Natural killer cell (primary cell): ENCODE measurements around the gene C1orf94. TPM values are rescaled to one million over a fixed set of nuclear protein-coding genes. Genes with fewer than 3 reads are reported as not detected.

Source experiments
- ATAC-seq, 3 donors: fragments of 150-1000 bp in 2 of 3; fragments of 200-7000 bp in 1 of 3; cut with Tn5 transposase; 1 replicate in 1 of 3; 2 replicates in 2 of 3; pipeline ENCODE4 v1.10.0; 2021; ENCODE audit warnings: mild to moderate bottlenecking in 2 of 3, moderate library complexity in 2 of 3
- DNase-seq, 2 donors: peaks; one replicate each; pipeline versions ENCODE4 v3.0.0 to v3.0.0-alpha.2; 2013 to 2021; ENCODE audit warnings: mixed read lengths in 1 of 2
- H3K27ac ChIP-seq: one replicate; pipeline ENCODE4 v1.5.1; 2013; ENCODE audit warnings: mild to moderate bottlenecking, low read length
- H3K27me3 ChIP-seq: one replicate; pipeline ENCODE4 v1.6.1; 2013; ENCODE audit warnings: low read length; ENCODE audit not compliant: control insufficient read depth, insufficient read depth
- H3K36me3 ChIP-seq: one replicate; pipeline ENCODE4 v1.6.1; 2013; ENCODE audit warnings: low read length; ENCODE audit not compliant: control insufficient read depth, insufficient read depth
- H3K4me1 ChIP-seq: one replicate; pipeline ENCODE4 v1.6.1; 2013; ENCODE audit warnings: low read length; ENCODE audit not compliant: control insufficient read depth, insufficient read depth
- H3K4me3 ChIP-seq: one replicate; pipeline ENCODE4 v1.5.1; 2013; ENCODE audit warnings: low read length
- H3K9me3 ChIP-seq: one replicate; pipeline ENCODE4 v1.6.1; 2013; ENCODE audit warnings: low read length; ENCODE audit not compliant: control insufficient read depth, insufficient read depth
- H3K27ac Mint-ChIP-seq, 2 donors: one replicate each; pipeline ENCODE4 v1.8.0; 2022; ENCODE audit warnings: mild to moderate bottlenecking in 2 of 2, mixed read lengths in 2 of 2, moderate library complexity in 1 of 2
- H3K27me3 Mint-ChIP-seq, 2 donors: one replicate each; pipeline ENCODE4 v1.8.0; 2022; ENCODE audit warnings: low read depth in 2 of 2, mixed read lengths in 2 of 2
- H3K36me3 Mint-ChIP-seq: one replicate; pipeline ENCODE4 v1.8.0; 2022; ENCODE audit warnings: mixed read lengths
- H3K4me1 Mint-ChIP-seq, 2 donors: one replicate each; pipeline ENCODE4 v1.8.0; 2022; ENCODE audit warnings: mixed read lengths in 2 of 2
- H3K4me3 Mint-ChIP-seq: one replicate; pipeline ENCODE4 v1.8.0; 2022; ENCODE audit warnings: mild to moderate bottlenecking, moderate library complexity, mixed read lengths
- H3K9me3 Mint-ChIP-seq, 2 donors: one replicate each; pipeline ENCODE4 v1.8.0; 2022; ENCODE audit warnings: mixed read lengths in 2 of 2
- CTCF ChIP-seq: fragments of 200-600 bp; IDR thresholded peaks from one replicate; pipeline ENCODE4 v1.8.0; 2022; ENCODE audit warnings: antibody characterized with exemption
- WGBS: methylation state at CpG from one replicate; pipeline ENCODE4 v1.1.7; 2013; ENCODE audit warnings: missing lambda C conversion rate; ENCODE audit not compliant: insufficient coverage; 5-methylcytosine and 5-hydroxymethylcytosine counted together
- intact Hi-C: fragments of 100-400 bp; cut with micrococcal nuclease; formaldehyde crosslinking; loops from one replicate; pipeline ENCODE4 v1.14.2; 2022
- total RNA-seq, 4 donors: library from RNA; stranded (reverse); fragments of 120-200 nt in 1 of 4; gene quantifications; one replicate each; pipeline versions ENCODE4 v1.2.3 to v1.2.4, GENCODE V29; 2013 to 2022

The C1orf94 gene
- total RNA-seq, 3 donors from 2014 or later (not counting 1 experiment from before 2014, with no cell fraction given) = not detected

GRCh38 chr1:34236089-34236488 lies 59.4 kb downstream of the C1orf94 start:
- Histone ChIP-seq H3K36me3 (no peaks in the 10 kb centered on the region), H3K4me3 (no peak overlapping the region), H3K4me1 (no peaks in the 10 kb centered on the region), H3K27me3 (no peaks in the 10 kb centered on the region), H3K27ac (no peak overlapping the region), H3K9me3 (no peaks in the 10 kb centered on the region)
- no peak for TF ChIP-seq CTCF
- Mint-ChIP-seq H3K4me1 (no peaks in the 10 kb centered on the region), H3K27me3 (peaks cover 7 to 19% of the 10 kb centered on the region in 2 donors), H3K9me3 (no peaks in the 10 kb centered on the region), H3K27ac (no peak overlapping the region), H3K4me3 (no peak overlapping the region), H3K36me3 (no peaks in the 10 kb centered on the region)
- DNase-seq (no peak), ATAC-seq (no peak)
- WGBS = 62% methylated on average over 5 of the region's 6 CpGs
- intact Hi-C loops = no loop called here

GRCh38 chr1:34237151-34237815 lies 60.6 kb downstream of the C1orf94 start:
- 74% methylated on average over 8 of the region's 8 CpGs for WGBS
- H3K4me3 Mint-ChIP-seq = no peak overlapping the region
- no peak overlapping the region for H3K4me3 ChIP-seq
- H3K36me3 ChIP-seq = no peaks in the 10 kb centered on the region
- no peak overlapping the region for H3K27ac Mint-ChIP-seq
- DNase-seq = no peak
- no peak for TF ChIP-seq CTCF
- no peaks in the 10 kb centered on the region for H3K4me1 Mint-ChIP-seq
- intact Hi-C loops = no loop called here
- no peaks in the 10 kb centered on the region for H3K9me3 Mint-ChIP-seq
- no peak for ATAC-seq
- no peaks in the 10 kb centered on the region for H3K9me3 ChIP-seq
- H3K27me3 Mint-ChIP-seq = peaks cover 7 to 16% of the 10 kb centered on the region in 2 donors
- no peaks in the 10 kb centered on the region for H3K36me3 Mint-ChIP-seq
- no peaks in the 10 kb centered on the region for H3K4me1 ChIP-seq
- H3K27me3 ChIP-seq = no peaks in the 10 kb centered on the region
- H3K27ac ChIP-seq = no peak overlapping the region

GRCh38 chr1:34245967-34246366 lies 69.3 kb downstream of the C1orf94 start:
- DNase-seq = no peak
- TF ChIP-seq CTCF = no peak
- WGBS = 72% methylated on average over 4 of the region's 4 CpGs
- no peaks in the 10 kb centered on the region for H3K4me1 Mint-ChIP-seq
- H3K27ac Mint-ChIP-seq = no peak overlapping the region
- Histone ChIP-seq H3K9me3 (no peaks in the 10 kb centered on the region), H3K4me1 (no peaks in the 10 kb centered on the region), H3K36me3 (no peaks in the 10 kb centered on the region), H3K4me3 (no peak overlapping the region), H3K27ac (no peak overlapping the region), H3K27me3 (peaks cover 6% of the 10 kb centered on the region)
- no peak overlapping the region for H3K4me3 Mint-ChIP-seq
- peaks cover 0 to 2% of the 10 kb centered on the region in 2 donors for H3K9me3 Mint-ChIP-seq
- intact Hi-C loops = no loop called here
- H3K36me3 Mint-ChIP-seq = no peaks in the 10 kb centered on the region
- H3K27me3 Mint-ChIP-seq = peaks cover 15 to 72% of the 10 kb centered on the region in 2 donors
- ATAC-seq = no peak

- Mint-ChIP-seq H3K27me3 (peaks cover 13 to 36% of the 10 kb centered on the region in 2 donors), H3K27ac (no peak overlapping the region), H3K9me3 (no peaks in the 10 kb centered on the region), H3K4me1 (no peaks in the 10 kb centered on the region), H3K36me3 (no peaks in the 10 kb centered on the region), H3K4me3 (no peak overlapping the region)
- Histone ChIP-seq H3K4me1 (no peaks in the 10 kb centered on the region), H3K27me3 (peaks cover 4% of the 10 kb centered on the region), H3K36me3 (no peaks in the 10 kb centered on the region), H3K4me3 (no peak overlapping the region), H3K9me3 (no peaks in the 10 kb centered on the region), H3K27ac (no peak overlapping the region)
- WGBS = 65% methylated on average over 3 of the region's 3 CpGs
- no peak for DNase-seq
- no peak for ATAC-seq
- TF ChIP-seq CTCF = no peak
- intact Hi-C loops = no loop called here
Measured at GRCh38 chr1:34250342-34250741, 73.6 kb downstream of the C1orf94 start.
